Measurements from ENCODE around the gene ECM2. TPM values are rescaled to one million over a fixed set of nuclear protein-coding genes. Genes with fewer than 3 reads are reported as not detected.

ECM2 gene
- total and polyA plus RNA-seq, 12 donors, result 2.1 to 14.9 (median 8.4) TPM

DNA sequence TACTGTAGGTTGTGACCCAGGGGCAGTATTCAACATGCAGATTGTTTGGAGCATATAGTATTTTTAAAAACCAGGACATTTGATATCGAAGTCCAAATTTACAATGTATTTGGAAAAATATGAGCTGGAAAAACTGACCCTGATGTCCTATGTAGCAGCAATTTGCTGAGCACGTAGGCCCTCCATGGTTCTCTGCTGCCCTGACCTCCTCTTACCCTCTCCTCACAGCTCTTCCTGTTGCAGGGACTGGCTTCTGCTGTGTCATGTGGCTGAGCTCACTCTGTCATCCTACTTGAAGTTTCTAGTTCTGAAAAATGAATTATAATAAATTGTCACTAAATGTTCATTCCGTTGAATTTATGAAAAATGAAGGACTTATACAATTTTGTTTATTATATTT lies 49.4 kb downstream of the ECM2 start:
- no peaks in the 10 kb centered on the region for H3K9me3 ChIP-seq
- 83 to 87% methylated on average over 3 of the region's 3 CpGs for WGBS, 2 donors
- H3K4me1 ChIP-seq, result peaks cover 0 to 45% (median 30%) of the 10 kb centered on the region in 9 donors
- DNase-seq (no peak), ATAC-seq (no peak)
- no peak overlapping the region for H3K4me3 ChIP-seq
- no peak overlapping the region for H3K27ac ChIP-seq
- TF ChIP-seq, protein P1, sequence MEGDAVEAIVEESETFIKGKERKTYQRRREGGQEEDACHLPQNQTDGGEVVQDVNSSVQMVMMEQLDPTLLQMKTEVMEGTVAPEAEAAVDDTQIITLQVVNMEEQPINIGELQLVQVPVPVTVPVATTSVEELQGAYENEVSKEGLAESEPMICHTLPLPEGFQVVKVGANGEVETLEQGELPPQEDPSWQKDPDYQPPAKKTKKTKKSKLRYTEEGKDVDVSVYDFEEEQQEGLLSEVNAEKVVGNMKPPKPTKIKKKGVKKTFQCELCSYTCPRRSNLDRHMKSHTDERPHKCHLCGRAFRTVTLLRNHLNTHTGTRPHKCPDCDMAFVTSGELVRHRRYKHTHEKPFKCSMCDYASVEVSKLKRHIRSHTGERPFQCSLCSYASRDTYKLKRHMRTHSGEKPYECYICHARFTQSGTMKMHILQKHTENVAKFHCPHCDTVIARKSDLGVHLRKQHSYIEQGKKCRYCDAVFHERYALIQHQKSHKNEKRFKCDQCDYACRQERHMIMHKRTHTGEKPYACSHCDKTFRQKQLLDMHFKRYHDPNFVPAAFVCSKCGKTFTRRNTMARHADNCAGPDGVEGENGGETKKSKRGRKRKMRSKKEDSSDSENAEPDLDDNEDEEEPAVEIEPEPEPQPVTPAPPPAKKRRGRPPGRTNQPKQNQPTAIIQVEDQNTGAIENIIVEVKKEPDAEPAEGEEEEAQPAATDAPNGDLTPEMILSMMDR (IDR thresholded peaks at IDR 0.05), result no peak
- H3K36me3 ChIP-seq, result no peaks in the 10 kb centered on the region
- no peaks in the 10 kb centered on the region for H3K27me3 ChIP-seq
- intact Hi-C loops (cut with DNase I), result loop anchor here in 1 of 10 donors (10.0 kb wide), 1 partner anchor 52 kb away; no protein-coding TSS in a partner anchor

DNA sequence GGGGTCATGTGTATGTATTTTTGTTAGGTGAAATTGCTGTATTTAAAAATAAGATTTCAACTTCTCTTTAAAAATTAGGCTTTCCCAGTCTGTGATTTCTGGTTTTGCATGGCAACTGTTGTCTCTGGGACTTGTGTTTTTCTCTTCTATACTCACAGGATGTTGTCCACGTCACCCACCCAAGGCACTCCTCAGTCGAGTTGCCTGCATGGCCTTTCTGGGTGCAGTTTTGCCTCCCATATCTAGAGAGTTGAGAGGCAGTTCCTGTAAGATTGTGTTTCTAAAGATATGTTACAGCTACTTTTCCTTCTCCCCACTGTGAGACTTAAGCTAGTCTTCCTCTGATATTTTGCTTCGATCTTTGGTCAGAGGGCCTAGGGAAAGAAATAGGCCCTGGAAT lies 51.2 kb downstream of the ECM2 start:
- H3K4me3 ChIP-seq, result no peak overlapping the region
- intact Hi-C loops (cut with DNase I), result loop anchor here in 2 of 10 donors (5.0 to 10.0 kb wide), 3 partner anchors 50 to 118 kb away; partner anchors contain the start of gene ECM2 (in 1 of the 2)
- TF ChIP-seq, protein P1 (IDR thresholded peaks at IDR 0.05), result no peak

DNA sequence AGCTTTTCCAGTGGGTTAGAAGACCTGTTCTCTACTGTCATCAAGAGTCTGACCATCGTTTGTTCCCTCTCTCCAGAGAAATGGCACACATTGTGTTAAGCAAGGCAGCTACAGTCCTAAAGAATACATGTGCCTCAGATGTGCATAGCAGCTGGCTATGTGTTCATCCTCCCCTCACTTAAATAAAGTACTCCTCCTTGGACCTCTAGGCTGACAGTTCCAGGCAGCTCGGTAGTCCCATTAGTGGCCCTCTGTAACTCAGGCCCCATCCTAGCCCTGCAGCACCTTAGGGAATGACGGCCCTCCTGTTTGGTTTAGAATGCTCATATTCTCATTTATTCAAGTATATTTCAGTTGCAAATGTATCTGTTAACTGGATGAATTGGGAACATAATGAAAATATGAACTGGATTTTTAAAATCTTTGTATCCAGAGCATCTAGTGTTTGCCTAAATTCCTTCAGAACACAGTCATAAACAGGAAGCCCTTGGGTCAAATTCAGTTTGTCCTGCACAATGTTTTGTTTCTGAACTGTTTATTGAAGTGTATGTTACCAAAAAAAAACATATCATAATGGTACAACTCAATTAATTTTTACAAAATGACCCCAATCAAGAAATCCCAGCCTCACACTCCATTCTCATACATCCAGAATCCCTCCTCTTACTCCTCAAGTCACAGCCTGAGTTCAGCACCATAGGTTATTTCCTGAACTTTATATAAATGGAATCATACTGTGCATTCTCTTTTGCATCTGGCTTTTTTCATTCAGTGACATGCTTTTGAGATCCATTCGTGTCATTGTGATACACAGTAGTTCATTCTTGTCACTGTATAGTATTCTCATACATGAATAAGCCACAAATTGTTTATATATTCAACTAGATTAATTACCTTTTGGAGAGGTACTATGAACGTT lies 51.9 kb downstream of the ECM2 start:
- intact Hi-C loops (cut with DNase I), result loop anchor here in 2 of 10 donors (5.0 to 10.0 kb wide), 3 partner anchors 49 to 118 kb away; partner anchors contain the start of gene ECM2 (in 1 of the 2)
- Histone ChIP-seq H3K9me3 (no peaks in the 10 kb centered on the region), H3K27ac (peak overlapping the region in 6 of 10 donors; percentile 20 to 89 (median 34)), H3K27me3 (no peaks in the 10 kb centered on the region), H3K4me3 (no peak overlapping the region), H3K4me1 (peaks cover 3 to 59% (median 44%) of the 10 kb centered on the region in 9 donors), H3K36me3 (no peaks in the 10 kb centered on the region)
- WGBS, 2 donors, result 64 to 65% methylated on average over 5 of the region's 5 CpGs
- DNase-seq (no peak), ATAC-seq (no peak)
- TF ChIP-seq, protein P1 (IDR thresholded peaks at IDR 0.05), result no peak

More for the DNA sequence above, 51.2 kb downstream of the ECM2 start:
- Histone ChIP-seq H3K27me3 (no peaks in the 10 kb centered on the region), H3K9me3 (no peaks in the 10 kb centered on the region), H3K4me1 (peaks cover 3 to 63% (median 43%) of the 10 kb centered on the region in 9 donors), H3K36me3 (no peaks in the 10 kb centered on the region), H3K27ac (peak overlapping the region in 1 of 10 donors; percentile 7)
- ATAC-seq (no peak), DNase-seq (no peak)
- 61 to 67% methylated on average over 3 of the region's 3 CpGs for WGBS, 2 donors

DNA sequence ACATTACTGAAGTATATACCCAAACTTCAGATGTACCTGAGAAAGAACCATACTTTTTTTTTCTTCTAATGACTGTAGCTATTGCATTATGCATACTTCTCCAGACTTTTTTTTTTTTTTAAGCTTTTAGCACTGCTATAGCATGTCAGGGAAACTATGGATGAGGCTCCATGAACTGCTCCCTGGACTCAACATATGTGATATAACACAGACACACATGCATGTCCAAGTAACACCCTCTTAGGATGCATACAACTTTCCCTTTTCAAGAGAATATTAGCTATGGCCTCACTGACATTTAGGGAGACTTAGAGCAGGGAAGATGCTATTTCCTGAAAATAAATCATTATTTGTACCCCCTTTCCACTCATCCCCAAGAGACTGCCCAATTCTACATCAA lies 53.0 kb downstream of the ECM2 start:
- no peak for ATAC-seq
- H3K27ac ChIP-seq, result peak overlapping the region in 3 of 10 donors; percentile 77 to 89 (median 84)

More for the DNA sequence above, 53.0 kb downstream of the ECM2 start:
- intact Hi-C loops (cut with DNase I), result loop anchor here in 2 of 10 donors (5.0 to 10.0 kb wide), 3 partner anchors 48 to 119 kb away; partner anchors contain the start of gene ECM2 (in 1 of the 2)
- H3K4me1 ChIP-seq, result peaks cover 3 to 52% (median 39%) of the 10 kb centered on the region in 9 donors
- H3K9me3 ChIP-seq, result no peaks in the 10 kb centered on the region
- H3K4me3 ChIP-seq, result peak overlapping the region in 3 of 10 donors; percentile 40 to 44 (median 43)
- TF ChIP-seq, protein P1 (IDR thresholded peaks at IDR 0.05), result no peak
- no peaks in the 10 kb centered on the region for H3K36me3 ChIP-seq
- no peaks in the 10 kb centered on the region for H3K27me3 ChIP-seq
- DNase-seq, result no peak
